A549 (cell line): ENCODE data around the gene TTLL1. TPM values are rescaled to one million over a fixed set of nuclear protein-coding genes. Genes with fewer than 3 reads are reported as not detected.
A peak's percentile ranks its signal among the peaks of the same experiment; 100 is the strongest.

Experiments
- ATAC-seq, 2 experiments: fragments of 200-7000 bp in 1 of 2; fragments of >200 bp in 1 of 2; cut with Nextera tagmentation in 1 of 2; cut with Tn5 transposase in 1 of 2; 3 replicates each; pipeline versions ENCODE4 v1.8.0 to v1.9.1; 2018 to 2020; ENCODE audit warnings: mild to moderate bottlenecking in 1 of 2, moderate library complexity in 1 of 2
- CTCF ChIA-PET: fragments of 300-600 bp; sonication (Branson Sonifier 250); formaldehyde crosslinking; extraction: SDS; loops from one replicate; lab custom pipeline; 2021; ENCODE audit warnings: antibody characterized with exemption, inconsistent platforms; lab: Yijun Ruan, JAX
- POLR2A ChIA-PET: fragments of 350-600 bp; formaldehyde crosslinking; extraction: SDS; loops from one replicate; lab custom pipeline; 2021; ENCODE audit warnings: antibody characterized with exemption, inconsistent platforms; lab: Yijun Ruan, JAX
- DNase-seq, 2 experiments: peaks; one replicate each; pipeline versions ENCODE4 v3.0.0 to v3.0.0-alpha.2; 2011 to 2016; ENCODE audit warnings: low read depth in 1 of 2, low spot score in 1 of 2
- FAIRE-seq: peaks from 2 replicates; lab custom pipeline; 2011; peaks lifted over from hg19 to GRCh38; lab: Jason Lieb, UNC
- H3K27ac ChIP-seq, 2 experiments: fragments of >200 bp; sonication (Bioruptor Twin); formaldehyde crosslinking; 3 replicates each; pipeline ENCODE4 v1.5.1; 2016 to 2017
- H3K4me1 ChIP-seq: fragments of >200 bp; sonication (Bioruptor Twin); formaldehyde crosslinking; 3 replicates; pipeline ENCODE4 v1.6.1; 2016
- H3K4me2 ChIP-seq: fragments of >200 bp; sonication (Bioruptor Twin); formaldehyde crosslinking; 3 replicates; pipeline ENCODE4 v1.6.1; 2016
- H3K4me3 ChIP-seq: fragments of >200 bp; sonication (Bioruptor Twin); formaldehyde crosslinking; 3 replicates; pipeline ENCODE4 v1.5.1; 2016
- H3K9me3 ChIP-seq: fragments of >200 bp; sonication (Bioruptor Twin); formaldehyde crosslinking; 3 replicates; pipeline ENCODE4 v1.6.1; 2016
- CBX2 ChIP-seq: fragments of 200-600 bp; sonication (generic); IDR thresholded peaks from 2 replicates; pipeline ENCODE4 v1.6.1; 2016; ENCODE audit warnings: low read depth, mild to moderate bottlenecking, borderline replicate concordance
- CHD4 ChIP-seq: fragments of 200-600 bp; sonication (generic); IDR thresholded peaks from 2 replicates; pipeline ENCODE4 v1.6.1; 2016; ENCODE audit warnings: antibody characterized with exemption, mild to moderate bottlenecking, borderline replicate concordance
- EHF ChIP-seq: fragments of 250-450 bp; sonication (Bioruptor Pico); IDR thresholded peaks from 2 replicates; pipeline ENCODE4 v1.5.0; 2020; ENCODE audit warnings: mild to moderate bottlenecking
- ESRRA ChIP-seq: fragments of 150-350 bp; IDR thresholded peaks from 2 replicates; pipeline ENCODE4 v1.6.1; 2014; ENCODE audit warnings: mild to moderate bottlenecking, low read length, borderline replicate concordance
- FOSB ChIP-seq: fragments of 250-450 bp; sonication (Bioruptor Pico); IDR thresholded peaks from 2 replicates; pipeline ENCODE4 v1.5.0; 2020; ENCODE audit warnings: mild to moderate bottlenecking, moderate library complexity
- JUN ChIP-seq, 2 experiments: fragments of >200 bp; sonication (Bioruptor Twin); formaldehyde crosslinking; IDR thresholded peaks; 2 replicates in 1 of 2; 3 replicates in 1 of 2; pipeline ENCODE4 v1.6.1; 2016 to 2017
- JUNB ChIP-seq: fragments of >200 bp; sonication (Bioruptor Twin); formaldehyde crosslinking; IDR thresholded peaks from 2 replicates; pipeline ENCODE4 v1.6.1; 2016
- KDM5A ChIP-seq: fragments of 200-600 bp; sonication (generic); IDR thresholded peaks from 2 replicates; pipeline ENCODE4 v1.6.1; 2016; ENCODE audit warnings: antibody characterized with exemption, mild to moderate bottlenecking
- MAFK ChIP-seq: fragments of 450-650 bp; IDR thresholded peaks from 2 replicates; pipeline ENCODE4 v1.6.1; 2014; ENCODE audit not compliant: partially characterized antibody
- POLR2AphosphoS2 ChIP-seq: conservative IDR thresholded peaks from 2 replicates; pipeline ENCODE4 v1.6.1; 2012; ENCODE audit warnings: low read length, improper control_type of control experiment, inconsistent platforms
- RARB ChIP-seq: fragments of 250-450 bp; sonication (Bioruptor Pico); IDR thresholded peaks from 2 replicates; pipeline ENCODE4 v1.8.0; 2021; ENCODE audit warnings: mild to moderate bottlenecking, moderate library complexity
- RFX5 ChIP-seq: fragments of 450-650 bp; IDR thresholded peaks from 2 replicates; pipeline ENCODE4 v1.7.1; 2014; ENCODE audit warnings: antibody characterized with exemption, mild to moderate bottlenecking, moderate library complexity
- SMC3 ChIP-seq: fragments of >200 bp; sonication (Bioruptor Twin); formaldehyde crosslinking; IDR thresholded peaks from 3 replicates; pipeline ENCODE4 v1.6.1; 2018; ENCODE audit warnings: inconsistent platforms
- TFCP2L1 ChIP-seq: fragments of 250-450 bp; sonication (Bioruptor Pico); IDR thresholded peaks from 2 replicates; pipeline ENCODE4 v1.5.0; 2021; ENCODE audit warnings: mild to moderate bottlenecking
- ZC3H11A ChIP-seq: fragments of 450-650 bp; IDR thresholded peaks from 2 replicates; pipeline ENCODE4 v1.6.1; 2014; ENCODE audit warnings: antibody characterized with exemption, mild to moderate bottlenecking
- ZFP36 ChIP-seq: fragments of 450-650 bp; IDR thresholded peaks from 2 replicates; pipeline ENCODE4 v1.6.1; 2014; ENCODE audit warnings: borderline replicate concordance; ENCODE audit not compliant: partially characterized antibody
- ZNF302 ChIP-seq: fragments of 250-450 bp; sonication (Bioruptor Pico); IDR thresholded peaks from 2 replicates; pipeline ENCODE4 v1.9.0; 2021; ENCODE audit warnings: inconsistent platforms, mild to moderate bottlenecking, moderate library complexity
- ZSCAN20 ChIP-seq: fragments of 250-450 bp; sonication (Bioruptor Pico); IDR thresholded peaks from 2 replicates; pipeline ENCODE4 v1.8.0; 2022; ENCODE audit warnings: mild to moderate bottlenecking, moderate library complexity
- WGBS: methylation state at CpG from one replicate; pipeline ENCODE4 v1.1.6; 2017; ENCODE audit errors: missing lambda C conversion rate; 5-methylcytosine and 5-hydroxymethylcytosine counted together
- polyA plus RNA-seq, 4 experiments: library from polyadenylated mRNA; depleted of rRNA in 3 of 4; stranded (reverse); fragments of >200 nt; fragmentation: RNase III in 1 of 4; extraction: RNeasy Plus Mini Kit Qiagen cat#74134 plus additional on column Dnase treatment in 1 of 4; gene quantifications; 2 replicates in 3 of 4; 3 replicates in 1 of 4; pipeline ENCODE4 v1.2.3, GENCODE V29; 2011 to 2017
- TF ChIP-seq, protein P1 (sequence below): fragments of 150-350 bp; IDR thresholded peaks from 2 replicates; pipeline ENCODE4 v1.6.1; 2014; ENCODE audit warnings: low read depth, mild to moderate bottlenecking, low read length
- TF ChIP-seq, protein P2 (sequence below): fragments of >200 bp; sonication (Bioruptor Twin); formaldehyde crosslinking; IDR thresholded peaks from 2 replicates; pipeline ENCODE4 v1.6.1; 2016
- TF ChIP-seq, protein P3 (sequence below): fragments of 450-650 bp; IDR thresholded peaks from 2 replicates; pipeline ENCODE4 v1.6.1; 2014; ENCODE audit warnings: antibody characterized with exemption
- TF ChIP-seq, protein P4 (sequence below): fragments of 250-450 bp; sonication (Bioruptor Pico); IDR thresholded peaks from 2 replicates; pipeline ENCODE4 v1.5.0; 2021; ENCODE audit warnings: mild to moderate bottlenecking, moderate library complexity, borderline replicate concordance
- TF ChIP-seq, protein P5 (sequence below): fragments of >200 bp; sonication (Bioruptor Twin); formaldehyde crosslinking; IDR thresholded peaks from 3 replicates; pipeline ENCODE4 v1.6.1; 2016

TTLL1 gene
- polyA plus RNA-seq, 2 of the 4 experiments (the other 2 are of a cell fraction), result 2.3 to 5.0 TPM

DNA sequence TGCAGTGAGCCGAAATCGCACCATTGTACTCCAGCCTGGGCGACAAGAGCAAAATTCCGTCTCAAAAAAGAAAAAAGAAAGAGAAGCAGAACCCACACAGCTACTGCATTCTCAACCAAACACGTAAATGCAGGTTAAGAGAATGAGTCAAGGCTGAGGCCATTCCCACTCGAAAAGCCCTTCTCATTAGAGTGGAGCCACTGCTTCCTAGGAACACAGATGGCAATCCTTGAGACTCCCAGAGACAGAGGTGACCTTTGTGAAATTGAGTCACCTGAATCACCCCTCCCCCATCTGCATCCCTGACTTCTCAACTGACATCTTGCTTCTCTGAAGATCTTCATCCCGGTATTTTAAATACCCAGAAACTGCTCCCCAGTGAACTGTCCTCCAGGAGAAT lies 82.4 kb downstream of the TTLL1 start:
- Histone ChIP-seq H3K4me1 (peaks cover 92% of the 10 kb centered on the region), H3K4me2 (peak overlapping the region; percentile 31; the same call in 1 of the 3 replicates), H3K4me3 (no peak overlapping the region), H3K9me3 (no peaks in the 10 kb centered on the region), H3K27ac (peak overlapping the region in 1 of 2 experiments; percentile 95; a peak in 3 of 6 replicates)
- CTCF ChIA-PET, result interaction anchor here (1.6 kb wide), 1 partner anchor 17 kb away, joined by 5 read pairs; no protein-coding TSS in a partner anchor
- FAIRE-seq, result no peak
- POLR2A ChIA-PET, result no interaction called here
- DNase-seq, result no peak
- ATAC-seq, result no peak
- no peak for TF ChIP-seq ZFP36
- no peak for TF ChIP-seq SMC3
- no peak for TF ChIP-seq ZNF302 (CRISPR knock-in tag)
- TF ChIP-seq KDM5A, result no peak
- no peak for TF ChIP-seq ZC3H11A
- no peak for TF ChIP-seq RFX5
- TF ChIP-seq, protein P1, sequence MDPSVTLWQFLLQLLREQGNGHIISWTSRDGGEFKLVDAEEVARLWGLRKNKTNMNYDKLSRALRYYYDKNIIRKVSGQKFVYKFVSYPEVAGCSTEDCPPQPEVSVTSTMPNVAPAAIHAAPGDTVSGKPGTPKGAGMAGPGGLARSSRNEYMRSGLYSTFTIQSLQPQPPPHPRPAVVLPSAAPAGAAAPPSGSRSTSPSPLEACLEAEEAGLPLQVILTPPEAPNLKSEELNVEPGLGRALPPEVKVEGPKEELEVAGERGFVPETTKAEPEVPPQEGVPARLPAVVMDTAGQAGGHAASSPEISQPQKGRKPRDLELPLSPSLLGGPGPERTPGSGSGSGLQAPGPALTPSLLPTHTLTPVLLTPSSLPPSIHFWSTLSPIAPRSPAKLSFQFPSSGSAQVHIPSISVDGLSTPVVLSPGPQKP, result no peak
- no peak for TF ChIP-seq RARB (CRISPR knock-in tag)
- TF ChIP-seq, protein P2, sequence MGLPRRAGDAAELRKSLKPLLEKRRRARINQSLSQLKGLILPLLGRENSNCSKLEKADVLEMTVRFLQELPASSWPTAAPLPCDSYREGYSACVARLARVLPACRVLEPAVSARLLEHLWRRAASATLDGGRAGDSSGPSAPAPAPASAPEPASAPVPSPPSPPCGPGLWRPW, result no peak
- TF ChIP-seq, protein P3, sequence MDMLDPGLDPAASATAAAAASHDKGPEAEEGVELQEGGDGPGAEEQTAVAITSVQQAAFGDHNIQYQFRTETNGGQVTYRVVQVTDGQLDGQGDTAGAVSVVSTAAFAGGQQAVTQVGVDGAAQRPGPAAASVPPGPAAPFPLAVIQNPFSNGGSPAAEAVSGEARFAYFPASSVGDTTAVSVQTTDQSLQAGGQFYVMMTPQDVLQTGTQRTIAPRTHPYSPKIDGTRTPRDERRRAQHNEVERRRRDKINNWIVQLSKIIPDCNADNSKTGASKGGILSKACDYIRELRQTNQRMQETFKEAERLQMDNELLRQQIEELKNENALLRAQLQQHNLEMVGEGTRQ, result no peak
- TF ChIP-seq JUN (IDR thresholded peaks at IDR 0.05), result no peak
- TF ChIP-seq ZSCAN20 (CRISPR knock-in tag), result no peak
- TF ChIP-seq TFCP2L1, result no peak
- TF ChIP-seq CHD4, result no peak
- no peak for TF ChIP-seq JUNB
- TF ChIP-seq, all 56 proteins: peak for 0
- WGBS, result 88% methylated on average over 7 of the region's 7 CpGs

DNA sequence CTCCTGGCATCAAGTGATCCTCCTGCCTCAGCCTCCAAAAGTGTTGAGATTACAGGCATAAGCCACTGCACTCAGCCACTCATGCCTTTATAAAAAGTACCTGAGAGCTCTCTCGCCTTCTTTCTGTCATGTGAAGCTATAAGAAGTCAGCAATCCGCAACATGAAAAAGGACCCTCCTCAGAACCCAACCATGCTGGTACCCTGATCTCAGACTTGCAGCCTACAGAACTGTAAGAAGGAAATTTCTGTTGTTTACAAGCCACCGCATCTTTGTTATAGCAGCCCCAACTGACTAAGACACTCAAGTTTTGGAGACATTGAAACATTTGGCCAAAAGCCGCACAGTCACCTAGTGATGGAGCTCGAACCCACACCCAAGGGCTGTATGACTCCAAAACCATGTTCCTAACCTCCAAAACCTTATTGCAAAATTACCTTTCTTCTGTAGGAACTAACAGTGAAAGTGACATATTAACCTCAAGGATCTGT lies 83.1 kb downstream of the TTLL1 start:
- no peak overlapping the region for H3K4me2 ChIP-seq
- peaks cover 95% of the 10 kb centered on the region for H3K4me1 ChIP-seq
- POLR2A ChIA-PET, result interaction anchor here (1.5 kb wide), 1 partner anchor 9 kb away, joined by 5 read pairs; the partner anchor contains the start of gene PACSIN2
- no peak for FAIRE-seq
- WGBS, result 90% methylated on average over 5 of the region's 5 CpGs
- H3K4me3 ChIP-seq, result no peak overlapping the region
- peak overlapping the region; percentile 95 to 99; a peak in 5 of 6 replicates for H3K27ac ChIP-seq
- no peak for ATAC-seq
- DNase-seq, result no peak
- TF ChIP-seq, protein P4, sequence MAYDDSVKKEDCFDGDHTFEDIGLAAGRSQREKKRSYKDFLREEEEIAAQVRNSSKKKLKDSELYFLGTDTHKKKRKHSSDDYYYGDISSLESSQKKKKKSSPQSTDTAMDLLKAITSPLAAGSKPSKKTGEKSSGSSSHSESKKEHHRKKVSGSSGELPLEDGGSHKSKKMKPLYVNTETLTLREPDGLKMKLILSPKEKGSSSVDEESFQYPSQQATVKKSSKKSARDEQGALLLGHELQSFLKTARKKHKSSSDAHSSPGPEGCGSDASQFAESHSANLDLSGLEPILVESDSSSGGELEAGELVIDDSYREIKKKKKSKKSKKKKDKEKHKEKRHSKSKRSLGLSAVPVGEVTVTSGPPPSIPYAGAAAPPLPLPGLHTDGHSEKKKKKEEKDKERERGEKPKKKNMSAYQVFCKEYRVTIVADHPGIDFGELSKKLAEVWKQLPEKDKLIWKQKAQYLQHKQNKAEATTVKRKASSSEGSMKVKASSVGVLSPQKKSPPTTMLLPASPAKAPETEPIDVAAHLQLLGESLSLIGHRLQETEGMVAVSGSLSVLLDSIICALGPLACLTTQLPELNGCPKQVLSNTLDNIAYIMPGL, result no peak
- TF ChIP-seq, protein P5, sequence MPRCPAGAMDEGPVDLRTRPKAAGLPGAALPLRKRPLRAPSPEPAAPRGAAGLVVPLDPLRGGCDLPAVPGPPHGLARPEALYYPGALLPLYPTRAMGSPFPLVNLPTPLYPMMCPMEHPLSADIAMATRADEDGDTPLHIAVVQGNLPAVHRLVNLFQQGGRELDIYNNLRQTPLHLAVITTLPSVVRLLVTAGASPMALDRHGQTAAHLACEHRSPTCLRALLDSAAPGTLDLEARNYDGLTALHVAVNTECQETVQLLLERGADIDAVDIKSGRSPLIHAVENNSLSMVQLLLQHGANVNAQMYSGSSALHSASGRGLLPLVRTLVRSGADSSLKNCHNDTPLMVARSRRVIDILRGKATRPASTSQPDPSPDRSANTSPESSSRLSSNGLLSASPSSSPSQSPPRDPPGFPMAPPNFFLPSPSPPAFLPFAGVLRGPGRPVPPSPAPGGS, result no peak
- no peak for TF ChIP-seq POLR2AphosphoS2
- TF ChIP-seq FOSB (CRISPR knock-in tag), result no peak
- no peak for TF ChIP-seq ESRRA
- no peak for TF ChIP-seq CBX2
- no peak for TF ChIP-seq MAFK
- no peak for TF ChIP-seq EHF (CRISPR knock-in tag)
- no peak for TF ChIP-seq SMC3
- no peak for TF ChIP-seq JUN (IDR thresholded peaks at IDR 0.05)
- CTCF ChIA-PET, result no interaction called here
- no peaks in the 10 kb centered on the region for H3K9me3 ChIP-seq
